Immature natural killer cell (primary cell): ENCODE results near the gene C16orf87. TPM values are rescaled to one million over a fixed set of nuclear protein-coding genes. Genes with fewer than 3 reads are reported as not detected.

ENCODE experiments used
- DNase-seq, 3 donors: peaks; one replicate each; pipeline ENCODE4 v3.0.0; 2022; ENCODE audit warnings: mixed read lengths in 1 of 3
- H3K27ac Mint-ChIP-seq, 6 donors: one replicate each; pipeline ENCODE4 v1.8.0; 2020; ENCODE audit warnings: mixed read lengths in 6 of 6, mild to moderate bottlenecking in 5 of 6, inconsistent platforms in 4 of 6, moderate library complexity in 3 of 6
- H3K27me3 Mint-ChIP-seq, 3 donors: one replicate each; pipeline ENCODE4 v1.8.0; 2020 to 2021; ENCODE audit warnings: low read depth in 3 of 3, mild to moderate bottlenecking in 3 of 3, mixed read lengths in 3 of 3, moderate library complexity in 3 of 3, inconsistent platforms in 1 of 3
- H3K36me3 Mint-ChIP-seq, 3 donors: one replicate each; pipeline ENCODE4 v1.8.0; 2020; ENCODE audit warnings: mixed read lengths in 3 of 3, inconsistent platforms in 2 of 3, mild to moderate bottlenecking in 2 of 3
- H3K4me1 Mint-ChIP-seq, 2 donors: one replicate each; pipeline ENCODE4 v1.8.0; 2020; ENCODE audit warnings: inconsistent platforms in 2 of 2, mild to moderate bottlenecking in 2 of 2, mixed read lengths in 2 of 2, moderate library complexity in 1 of 2
- H3K4me3 Mint-ChIP-seq, 5 donors: one replicate each; pipeline ENCODE4 v1.8.0; 2020; ENCODE audit warnings: mild to moderate bottlenecking in 5 of 5, mixed read lengths in 5 of 5, inconsistent platforms in 3 of 5, moderate library complexity in 3 of 5
- H3K9me3 Mint-ChIP-seq, 6 donors: one replicate each; pipeline ENCODE4 v1.8.0; 2020; ENCODE audit warnings: mild to moderate bottlenecking in 6 of 6, mixed read lengths in 6 of 6, inconsistent platforms in 4 of 6, moderate library complexity in 3 of 6
- polyA plus RNA-seq, 3 donors: library from polyadenylated mRNA; unstranded; fragments of 300-500 nt; fragmentation: Illumina TruSeq; gene quantifications; one replicate each; pipeline ENCODE4 v1.2.3, GENCODE V29; 2021

C16orf87 gene
- polyA plus RNA-seq, 3 donors from 2014 or later = 8.0 to 14.0 (median 11.6) TPM

DNA sequence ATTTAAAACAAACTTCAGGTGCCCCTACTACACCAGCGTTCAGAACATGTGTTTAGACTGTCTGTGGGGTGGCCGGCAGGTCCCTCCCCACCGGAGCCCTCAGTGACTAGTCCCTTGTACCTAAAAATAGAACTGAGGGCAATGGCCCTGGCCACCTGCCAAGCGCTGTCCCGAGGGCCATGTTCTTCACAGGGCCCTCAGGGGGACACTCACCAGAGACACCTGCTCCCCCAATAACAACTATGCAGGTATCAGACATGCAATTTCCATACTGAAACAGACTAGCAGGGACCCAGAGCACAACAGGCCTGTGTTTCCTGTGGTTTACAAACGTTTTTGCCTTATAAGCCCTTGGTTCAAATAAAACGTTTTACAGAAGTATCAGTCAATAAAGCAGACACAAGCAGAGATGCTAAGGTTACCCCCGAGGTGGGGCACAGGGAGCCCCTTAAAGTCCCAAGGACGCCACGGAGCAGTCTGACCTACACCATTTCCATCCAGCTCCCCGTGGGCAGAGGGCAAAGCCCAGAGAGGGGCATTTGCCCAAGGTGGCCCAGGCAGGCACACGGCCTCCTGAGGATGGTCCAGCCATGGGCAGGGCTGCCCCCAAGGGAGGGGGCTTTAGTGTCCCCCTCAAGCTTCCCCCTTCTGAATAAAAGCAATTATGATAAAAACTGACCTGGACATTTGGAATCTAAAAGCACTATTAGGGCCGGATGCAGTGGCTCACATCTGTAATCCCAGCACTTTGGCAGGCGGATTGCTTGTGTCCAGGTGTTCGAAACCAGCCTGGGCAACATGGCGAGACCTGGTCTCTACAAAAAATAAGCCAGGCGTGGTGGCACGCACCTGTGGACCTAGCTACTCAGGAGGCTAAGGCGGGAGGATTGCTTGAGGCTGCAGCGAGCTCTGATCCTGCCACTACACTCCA, 81.9 kb downstream of the C16orf87 start:
- Mint-ChIP-seq H3K36me3 (no peaks in the 10 kb centered on the region), H3K27ac (no peak overlapping the region), H3K4me1 (no peaks in the 10 kb centered on the region), H3K4me3 (no peak overlapping the region), H3K27me3 (peaks cover 0 to 3% (median 0%) of the 10 kb centered on the region in 3 donors), H3K9me3 (no peaks in the 10 kb centered on the region)
- DNase-seq = no peak

DNA sequence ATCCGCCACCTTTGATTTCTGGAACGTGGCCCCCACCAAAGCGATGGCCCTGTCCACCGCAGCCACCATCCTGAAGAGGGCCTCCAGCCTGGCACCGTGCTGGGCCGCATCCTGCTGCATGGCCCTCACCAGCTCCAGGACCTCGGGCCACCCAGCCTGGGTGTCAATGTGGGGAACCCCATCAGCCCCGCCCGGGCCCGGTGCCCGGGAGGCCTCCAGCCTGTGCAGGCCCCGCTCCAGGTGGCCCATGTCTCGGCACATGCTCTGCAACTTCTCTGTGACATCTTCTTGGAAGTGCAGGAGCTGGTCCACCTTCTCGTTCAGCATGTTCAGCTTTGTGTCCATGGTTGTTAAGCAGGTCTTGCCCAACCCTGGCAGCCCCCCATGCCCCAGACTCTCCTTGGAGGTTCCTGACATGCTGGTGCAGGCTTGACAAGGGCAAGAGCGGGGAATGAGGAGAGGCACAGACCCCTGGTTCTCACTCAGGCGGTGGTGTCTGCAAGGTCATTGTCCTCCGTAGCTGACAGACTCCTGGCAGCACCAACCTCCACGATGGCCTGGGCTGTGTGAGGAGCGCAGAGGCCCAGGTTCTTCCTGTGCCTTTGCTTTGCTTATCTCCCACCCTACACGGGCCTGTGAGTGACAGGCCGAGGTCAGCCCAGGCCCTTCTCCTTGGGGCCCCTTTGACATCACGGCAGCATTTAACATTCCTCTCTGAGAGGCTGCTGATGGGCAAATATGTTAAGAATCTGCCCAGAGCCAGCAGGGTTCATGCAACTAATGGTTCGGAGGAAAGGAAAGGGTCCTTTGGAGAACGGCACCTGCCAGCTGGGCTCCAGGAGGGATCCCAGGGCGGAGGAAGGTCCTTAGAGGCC, 83.0 kb downstream of the C16orf87 start, which contains the start of gene MYLK3:
Gene MYLK3 (minus strand): TSS at position 568 of the 875 bp plus-strand sequence. CDS start 151 bp downstream, at position 417.
- no peaks in the 10 kb centered on the region for H3K9me3 Mint-ChIP-seq
- peaks cover 0 to 4% (median 3%) of the 10 kb centered on the region in 3 donors for H3K27me3 Mint-ChIP-seq
- no peak for DNase-seq
- H3K36me3 Mint-ChIP-seq = no peaks in the 10 kb centered on the region
- peaks cover 0 to 4% of the 10 kb centered on the region in 2 donors for H3K4me1 Mint-ChIP-seq
- no peak within 1 kb of the TSS for H3K27ac Mint-ChIP-seq
- H3K4me3 Mint-ChIP-seq = no peak within 1 kb of the TSS

DNA sequence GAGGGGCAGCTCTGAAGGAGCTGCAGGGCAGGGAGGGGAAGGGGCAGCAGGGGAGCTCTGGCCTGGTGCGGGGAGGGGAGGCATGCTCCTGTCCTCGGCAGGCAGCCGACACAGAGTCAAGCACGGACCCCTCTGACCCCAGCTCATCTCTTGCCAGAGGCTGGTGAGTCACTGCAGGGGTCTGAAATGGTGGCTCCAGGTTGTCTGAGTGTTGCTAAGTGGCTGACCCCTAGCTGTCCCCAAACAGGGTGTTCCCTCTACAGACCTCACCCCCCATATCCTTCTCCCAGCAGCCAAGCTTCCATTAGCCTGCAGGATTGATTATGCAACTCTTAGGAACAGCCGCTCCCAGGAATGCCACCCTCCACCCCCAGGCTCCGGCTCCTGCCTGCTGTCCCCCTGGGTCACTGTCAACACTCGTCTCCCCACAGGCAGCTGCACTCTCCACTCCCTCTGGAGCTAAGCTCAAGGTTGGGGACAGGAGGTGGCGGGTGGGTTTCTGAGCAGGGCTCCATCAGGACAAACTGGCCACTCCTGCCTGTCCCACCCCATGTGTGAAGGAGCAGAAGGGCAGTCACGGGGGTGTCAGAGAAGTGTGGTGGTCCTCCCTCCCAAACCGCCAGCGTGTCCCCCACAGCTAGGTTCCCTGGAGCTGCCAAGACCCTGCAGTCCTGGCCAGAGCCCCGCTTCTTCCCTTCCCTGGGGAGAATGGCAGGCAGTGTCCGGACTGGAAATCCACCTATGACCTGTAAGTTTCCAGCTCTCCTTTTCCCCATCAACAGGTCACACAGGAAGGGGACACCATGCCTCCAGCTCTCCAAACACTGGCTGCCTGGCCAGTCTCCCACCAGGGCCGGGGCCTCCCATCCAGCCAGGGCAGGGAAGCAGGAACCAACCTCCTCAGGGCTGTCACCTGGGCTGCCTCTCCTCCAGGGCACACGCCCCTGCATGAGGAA, 83.9 kb downstream of the C16orf87 start:
- no peaks in the 10 kb centered on the region for H3K9me3 Mint-ChIP-seq
- H3K27ac Mint-ChIP-seq = no peak overlapping the region
- no peaks in the 10 kb centered on the region for H3K36me3 Mint-ChIP-seq
- H3K4me1 Mint-ChIP-seq = peaks cover 0 to 4% of the 10 kb centered on the region in 2 donors
- no peak overlapping the region for H3K4me3 Mint-ChIP-seq
- H3K27me3 Mint-ChIP-seq = peaks cover 2 to 4% (median 3%) of the 10 kb centered on the region in 3 donors
- no peak for DNase-seq

Other genes with a start within 250 kb of the C16orf87 start
- 1 to 10 TPM in 1 of 3 donors, under 1 TPM in 1, not detected in 1; 0.40 to 1.7 TPM for gene SHCBP1, start 209.8 kb downstream of the C16orf87 start, polyA plus RNA-seq
- gene VPS35, start 142.0 kb downstream of the C16orf87 start, polyA plus RNA-seq = 10 to 100 TPM; 51.2 to 86.2 (median 53.2) TPM
- 1 to 10 TPM in 2 of 3 donors, not detected in 1; 1.4 to 1.8 TPM for gene ORC6, start 141.5 kb downstream of the C16orf87 start, polyA plus RNA-seq
- gene MYLK3, start 82.8 kb downstream of the C16orf87 start, polyA plus RNA-seq = not detected
- gene GPT2, start 53.2 kb upstream of the C16orf87 start, polyA plus RNA-seq = under 1 TPM in 2 of 3 donors, not detected in 1; 0.48 to 0.62 TPM
- 10 to 100 TPM; 49.1 to 67.1 (median 57.4) TPM for gene DNAJA2, start 142.5 kb upstream of the C16orf87 start, polyA plus RNA-seq